SJCRH30 (cell line): Measurements from ENCODE around the gene TIMM44. TPM values are rescaled to one million over a fixed set of nuclear protein-coding genes. Genes with fewer than 3 reads are reported as not detected.

Experiments
- DNase-seq, 2 experiments: peaks; one replicate each; pipeline ENCODE4 v3.0.0-alpha.2; 2015 to 2020
- H3K27ac ChIP-seq: fragments of 250-450 bp; sonication (Bioruptor Pico); 2 replicates; pipeline ENCODE4 v1.5.1; 2020; ENCODE audit warnings: mild to moderate bottlenecking, moderate library complexity
- H3K27me3 ChIP-seq: fragments of 250-450 bp; sonication (Bioruptor Pico); 2 replicates; pipeline ENCODE4 v1.5.1; 2020; ENCODE audit warnings: mild to moderate bottlenecking, moderate library complexity
- H3K36me3 ChIP-seq: fragments of 250-450 bp; sonication (Bioruptor Pico); 2 replicates; pipeline ENCODE4 v1.5.1; 2020; ENCODE audit warnings: mild to moderate bottlenecking, moderate library complexity
- H3K4me1 ChIP-seq: fragments of 250-450 bp; sonication (Bioruptor Pico); 2 replicates; pipeline ENCODE4 v1.5.1; 2020; ENCODE audit warnings: mild to moderate bottlenecking, moderate library complexity
- H3K4me3 ChIP-seq: fragments of 250-450 bp; sonication (Bioruptor Pico); 2 replicates; pipeline ENCODE4 v1.5.1; 2020; ENCODE audit warnings: mild to moderate bottlenecking, moderate library complexity
- H3K9me3 ChIP-seq: fragments of 250-450 bp; sonication (Bioruptor Pico); replicated peaks from 2 replicates; pipeline ENCODE4 v1.5.1; 2020; ENCODE audit warnings: mild to moderate bottlenecking, moderate library complexity
- total RNA-seq: library from RNA; depleted of rRNA; stranded (reverse); fragments of >200 nt; shearing (Covaris generic); gene quantifications from 2 replicates; pipeline ENCODE4 v1.2.3, GENCODE V29; 2014

TIMM44 gene
- total RNA-seq, 1 experiment from 2014 or later: 55.2 TPM

GRCh38 chr19:7926727-7927604, 16.5 kb downstream of the TIMM44 start:
- DNase-seq: no peak
- no peak overlapping the region for H3K27ac ChIP-seq
- peaks cover 8% of the 10 kb centered on the region; the same call in 1 of the 2 replicates for H3K4me1 ChIP-seq
- H3K4me3 ChIP-seq: no peak overlapping the region
- H3K27me3 ChIP-seq: no peaks in the 10 kb centered on the region
- no peaks in the 10 kb centered on the region for H3K9me3 ChIP-seq
- H3K36me3 ChIP-seq: no peaks in the 10 kb centered on the region; the same call in 1 of the 2 replicates

- peak; percentile 65 to 70 for DNase-seq
- no peaks in the 10 kb centered on the region; the same call in 1 of the 2 replicates for H3K36me3 ChIP-seq
- no peaks in the 10 kb centered on the region for H3K27me3 ChIP-seq
- no peaks in the 10 kb centered on the region for H3K9me3 ChIP-seq
- H3K4me3 ChIP-seq: peak within 1 kb of the TSS; percentile 55
- no peak within 1 kb of the TSS for H3K27ac ChIP-seq
- peaks cover 8% of the 10 kb centered on the region; the same call in 1 of the 2 replicates for H3K4me1 ChIP-seq
Observed at GRCh38 chr19:7926021-7926726, 17.3 kb downstream of the TIMM44 start, which contains the start of gene CTXN1. Gene CTXN1 (minus strand): TSS chr19:7926135. CDS start chr19:7925538, 597 bp downstream.

GRCh38 chr19:7925171-7925851, 18.2 kb downstream of the TIMM44 start:
- Histone ChIP-seq H3K9me3 (no peaks in the 10 kb centered on the region), H3K27ac (no peak overlapping the region), H3K27me3 (no peaks in the 10 kb centered on the region), H3K4me3 (peak overlapping the region; percentile 55), H3K4me1 (peaks cover 8% of the 10 kb centered on the region; the same call in 1 of the 2 replicates), H3K36me3 (no peaks in the 10 kb centered on the region; the same call in 1 of the 2 replicates)
- DNase-seq: peak; percentile 84 to 91

GRCh38 chr19:7924651-7925170, 18.8 kb downstream of the TIMM44 start:
- no peak for DNase-seq
- peak overlapping the region; percentile 55; the same call in 1 of the 2 replicates for H3K4me3 ChIP-seq
- H3K36me3 ChIP-seq: no peaks in the 10 kb centered on the region
- peaks cover 8% of the 10 kb centered on the region; the same call in 1 of the 2 replicates for H3K4me1 ChIP-seq
- no peaks in the 10 kb centered on the region for H3K27me3 ChIP-seq
- no peak overlapping the region for H3K27ac ChIP-seq
- no peaks in the 10 kb centered on the region for H3K9me3 ChIP-seq

- no peaks in the 10 kb centered on the region for H3K9me3 ChIP-seq
- no peak overlapping the region for H3K27ac ChIP-seq
- no peaks in the 10 kb centered on the region for H3K36me3 ChIP-seq
- peaks cover 8% of the 10 kb centered on the region; the same call in 1 of the 2 replicates for H3K4me1 ChIP-seq
- no peak overlapping the region for H3K4me3 ChIP-seq
- no peak for DNase-seq
- no peaks in the 10 kb centered on the region for H3K27me3 ChIP-seq
Observed at GRCh38 chr19:7924241-7924640, 19.2 kb downstream of the TIMM44 start.

DNA sequence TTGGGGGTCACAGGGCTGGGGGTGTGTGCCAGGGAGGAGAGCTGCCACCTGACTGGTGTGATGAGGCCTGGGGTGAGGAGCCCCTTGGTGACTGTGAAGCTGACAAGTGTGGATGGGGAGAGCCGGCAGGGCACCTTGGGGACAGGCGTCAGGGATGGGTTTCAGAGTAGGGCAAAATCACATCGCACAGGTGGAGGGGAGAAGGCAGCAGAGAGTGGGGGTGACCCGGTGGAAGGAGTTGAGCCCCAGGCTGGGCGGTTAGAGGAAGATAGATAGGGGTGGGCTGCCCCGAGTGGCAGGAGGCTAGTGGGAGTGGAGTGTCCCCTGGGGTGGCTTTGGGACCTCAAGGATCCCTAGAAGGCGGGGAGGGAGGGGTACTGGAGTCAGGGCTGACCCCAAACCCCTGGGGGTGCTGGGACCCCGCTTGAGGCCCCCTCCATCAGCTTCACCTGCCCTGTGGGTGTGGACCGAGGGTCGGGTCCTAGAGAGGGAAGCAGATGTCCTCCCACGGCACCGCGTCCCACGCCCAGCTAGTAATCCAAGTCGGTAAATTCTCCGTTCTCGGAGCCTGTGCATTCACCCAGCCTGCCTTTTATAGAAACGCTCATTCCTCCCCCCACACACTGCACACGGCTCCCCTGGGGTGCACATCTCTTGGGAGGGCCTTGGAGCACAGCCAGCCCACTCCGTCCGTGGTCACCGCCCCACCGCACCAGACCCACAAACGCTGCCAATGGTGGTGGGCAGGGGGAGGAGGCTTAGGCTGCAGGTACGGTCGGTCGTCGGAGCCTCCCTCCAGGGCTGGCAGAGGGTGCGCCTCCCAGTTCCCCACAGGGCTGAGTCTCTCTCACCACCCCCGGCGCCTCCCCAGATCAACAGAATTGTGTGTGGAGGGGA, 19.9 kb downstream of the TIMM44 start:
- H3K36me3 ChIP-seq: no peaks in the 10 kb centered on the region
- no peak overlapping the region for H3K27ac ChIP-seq
- no peak for DNase-seq
- H3K4me1 ChIP-seq: peaks cover 4% of the 10 kb centered on the region; the same call in 1 of the 2 replicates
- no peaks in the 10 kb centered on the region for H3K27me3 ChIP-seq
- H3K9me3 ChIP-seq: no peaks in the 10 kb centered on the region
- H3K4me3 ChIP-seq: no peak overlapping the region

DNA sequence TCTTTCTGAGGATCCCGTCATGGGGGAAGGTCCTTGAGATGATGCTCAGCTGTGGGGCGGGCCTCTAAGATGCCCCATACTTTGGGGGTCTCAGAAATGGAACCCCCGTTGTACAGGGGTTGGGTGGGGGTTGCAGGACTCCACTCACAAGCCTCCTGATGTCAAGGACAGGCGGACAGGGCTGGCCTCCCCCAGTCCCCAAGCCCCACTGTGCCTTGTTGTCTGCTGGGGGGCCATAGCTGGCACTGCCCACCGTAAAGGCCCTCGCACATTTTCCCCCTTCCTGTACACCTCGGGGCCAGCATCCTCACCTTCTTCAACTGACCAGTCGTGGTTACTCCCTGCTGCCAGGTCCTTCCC, 20.6 kb downstream of the TIMM44 start:
- Histone ChIP-seq H3K9me3 (no peaks in the 10 kb centered on the region), H3K4me3 (no peak overlapping the region), H3K4me1 (peaks cover 4% of the 10 kb centered on the region; the same call in 1 of the 2 replicates), H3K27me3 (no peaks in the 10 kb centered on the region), H3K27ac (no peak overlapping the region), H3K36me3 (no peaks in the 10 kb centered on the region)
- DNase-seq: no peak

GRCh38 chr19:7921967-7922835, 21.3 kb downstream of the TIMM44 start:
- Histone ChIP-seq H3K27me3 (no peaks in the 10 kb centered on the region), H3K4me3 (no peak overlapping the region), H3K36me3 (no peaks in the 10 kb centered on the region), H3K4me1 (peaks cover 4% of the 10 kb centered on the region; the same call in 1 of the 2 replicates), H3K9me3 (no peaks in the 10 kb centered on the region), H3K27ac (no peak overlapping the region)
- DNase-seq: no peak

DNA sequence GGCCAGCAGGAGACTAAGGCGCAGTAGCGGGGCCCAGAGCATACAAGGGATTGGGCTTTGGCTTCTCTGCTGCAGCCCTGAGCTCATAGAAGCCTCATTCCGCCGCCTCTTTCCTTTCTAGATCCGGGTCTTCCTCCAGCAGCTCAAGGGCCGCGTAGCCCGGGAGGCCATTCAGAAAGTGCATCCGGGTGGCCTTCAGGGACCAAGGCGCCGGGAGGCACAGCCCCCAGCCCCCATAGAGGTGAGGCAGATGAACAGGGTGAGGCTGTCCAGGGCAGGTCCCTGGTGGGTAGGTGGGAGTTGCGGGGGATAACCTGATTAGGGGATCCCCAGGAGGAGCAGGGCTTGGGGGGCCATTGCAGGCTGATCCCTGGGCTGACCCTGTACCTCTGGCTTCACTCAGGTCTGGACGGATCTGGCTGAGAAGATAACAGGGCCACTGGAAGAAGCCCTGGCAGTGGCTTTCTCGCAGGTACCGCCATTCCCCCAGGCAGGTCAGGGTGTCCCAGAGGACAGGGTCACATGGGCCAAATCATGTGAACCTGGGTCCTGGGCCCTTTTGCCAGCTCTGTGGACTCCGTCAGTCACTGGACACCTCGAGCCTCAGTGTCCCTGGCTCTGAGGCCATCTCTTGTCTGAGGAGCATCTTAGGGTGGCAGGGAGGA, 22.0 kb downstream of the TIMM44 start:
- H3K4me1 ChIP-seq: peaks cover 3% of the 10 kb centered on the region; the same call in 1 of the 2 replicates

DNA sequence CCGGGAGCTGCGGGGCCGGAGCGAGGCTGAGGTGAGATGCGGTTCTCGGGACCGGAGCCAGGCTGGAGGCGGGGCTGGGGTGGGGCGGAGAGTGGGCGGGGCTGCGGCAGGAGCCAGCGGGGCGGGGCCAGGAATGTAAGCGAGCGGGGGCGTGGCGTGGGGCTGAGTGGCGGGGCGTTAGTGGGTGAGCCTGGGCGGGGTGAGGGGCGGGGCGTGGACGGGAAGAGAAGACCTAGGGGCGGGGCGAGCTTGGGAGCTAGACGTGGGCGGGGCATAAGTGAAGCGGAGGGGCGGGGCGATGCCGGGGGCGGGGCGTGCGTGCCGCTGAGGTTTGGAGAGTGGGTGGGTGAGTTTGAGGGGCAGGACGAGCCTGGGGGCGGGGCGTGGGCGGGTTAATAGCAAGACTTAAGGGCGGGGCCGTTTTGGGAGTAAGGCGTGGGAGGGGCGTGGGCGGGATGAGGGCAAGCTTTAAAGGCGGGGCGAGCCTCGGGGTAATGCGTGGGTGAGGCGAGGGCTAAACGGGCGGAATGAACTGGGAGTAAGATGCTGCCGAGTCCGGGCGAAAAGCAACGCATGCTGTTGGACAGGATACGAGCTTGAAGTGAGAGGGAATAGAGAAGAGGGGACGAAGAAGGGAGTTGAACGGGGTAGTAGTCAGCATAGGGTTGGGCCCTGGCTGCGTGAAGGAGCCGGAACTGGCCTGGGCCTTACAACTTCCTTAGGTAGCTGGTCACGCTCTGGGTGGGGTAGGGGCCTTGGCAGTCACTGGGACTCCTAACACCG, 22.8 kb downstream of the TIMM44 start:
- H3K27ac ChIP-seq: peak overlapping the region; percentile 47
- no peaks in the 10 kb centered on the region for H3K36me3 ChIP-seq
- H3K27me3 ChIP-seq: no peaks in the 10 kb centered on the region; the same call in 1 of the 2 replicates
- DNase-seq: peak; percentile 98 to 99
- H3K4me3 ChIP-seq: peak overlapping the region; percentile 70
- no peaks in the 10 kb centered on the region for H3K4me1 ChIP-seq
- H3K9me3 ChIP-seq: no peaks in the 10 kb centered on the region

More for the DNA sequence above, 22.0 kb downstream of the TIMM44 start:
- DNase-seq: no peak
- no peaks in the 10 kb centered on the region for H3K27me3 ChIP-seq
- H3K36me3 ChIP-seq: no peaks in the 10 kb centered on the region
- H3K27ac ChIP-seq: peak overlapping the region; percentile 35; the same call in 1 of the 2 replicates
- H3K9me3 ChIP-seq: no peaks in the 10 kb centered on the region
- peak overlapping the region; percentile 63 for H3K4me3 ChIP-seq

- H3K4me1 ChIP-seq: no peaks in the 10 kb centered on the region
- H3K27ac ChIP-seq: peak within 1 kb of the TSS; percentile 47
- H3K4me3 ChIP-seq: peak within 1 kb of the TSS; percentile 70
- DNase-seq: peak; percentile 96 to 97
- H3K36me3 ChIP-seq: no peaks in the 10 kb centered on the region
- no peaks in the 10 kb centered on the region for H3K9me3 ChIP-seq
- H3K27me3 ChIP-seq: no peaks in the 10 kb centered on the region; the same call in 1 of the 2 replicates
Observed at GRCh38 chr19:7919610-7920518, 23.6 kb downstream of the TIMM44 start, which contains the start of gene SNAPC2. Gene SNAPC2 (plus strand): TSS chr19:7920338. CDS start chr19:7920367, 29 bp downstream.
